ENCODE results near the gene CIITA. TPM values are rescaled to one million over a fixed set of nuclear protein-coding genes. Genes with fewer than 3 reads are reported as not detected.

CIITA gene
- total RNA-seq, 1 donor from 2014 or later = 0.04 TPM

GRCh38 chr16:10972819-10973464 lies 95.9 kb downstream of the CIITA start:
- H3K4me3 ChIP-seq (ENCODE audit: low read depth, low read length) = no peak overlapping the region
- DNase-seq (ENCODE audit: low read depth) = no peak
- peaks cover 3% of the 10 kb centered on the region for H3K36me3 ChIP-seq (ENCODE audit: control insufficient read depth, insufficient read depth, low read length)
- no peaks in the 10 kb centered on the region for H3K27me3 ChIP-seq (ENCODE audit: control insufficient read depth, insufficient read depth, low read length)
- TF ChIP-seq CTCF (IDR thresholded peaks at IDR 0.05; ENCODE audit: insufficient read depth, low read length, poor library complexity, severe bottlenecking) = no peak

- no peak for TF ChIP-seq CTCF (IDR thresholded peaks at IDR 0.05; ENCODE audit: insufficient read depth, low read length, poor library complexity, severe bottlenecking)
- Histone ChIP-seq H3K27me3 (ENCODE audit: control insufficient read depth, insufficient read depth, low read length) (no peaks in the 10 kb centered on the region), H3K4me3 (ENCODE audit: low read depth, low read length) (no peak overlapping the region), H3K36me3 (ENCODE audit: control insufficient read depth, insufficient read depth, low read length) (peaks cover 1% of the 10 kb centered on the region)
- DNase-seq (ENCODE audit: low read depth) = no peak
These were observed 99.6 kb downstream of the CIITA start for GRCh38 chr16:10976634-10977033.

- no peak for TF ChIP-seq CTCF (IDR thresholded peaks at IDR 0.05; ENCODE audit: insufficient read depth, low read length, poor library complexity, severe bottlenecking)
- DNase-seq (ENCODE audit: low read depth) = no peak
- H3K27me3 ChIP-seq (ENCODE audit: control insufficient read depth, insufficient read depth, low read length) = no peaks in the 10 kb centered on the region
- H3K4me3 ChIP-seq (ENCODE audit: low read depth, low read length) = no peak overlapping the region
- H3K36me3 ChIP-seq (ENCODE audit: control insufficient read depth, insufficient read depth, low read length) = peaks cover 1% of the 10 kb centered on the region
These were observed 101.1 kb downstream of the CIITA start for GRCh38 chr16:10978124-10978523.

- no peak for DNase-seq (ENCODE audit: low read depth)
- H3K36me3 ChIP-seq (ENCODE audit: control insufficient read depth, insufficient read depth, low read length) = peaks cover 1% of the 10 kb centered on the region
- no peaks in the 10 kb centered on the region for H3K27me3 ChIP-seq (ENCODE audit: control insufficient read depth, insufficient read depth, low read length)
- H3K4me3 ChIP-seq (ENCODE audit: low read depth, low read length) = no peak overlapping the region
- TF ChIP-seq CTCF (IDR thresholded peaks at IDR 0.05; ENCODE audit: insufficient read depth, low read length, poor library complexity, severe bottlenecking) = no peak
These were observed 102.0 kb downstream of the CIITA start for GRCh38 chr16:10978871-10979446.

- Histone ChIP-seq H3K4me3 (ENCODE audit: low read depth, low read length) (no peak overlapping the region), H3K36me3 (ENCODE audit: control insufficient read depth, insufficient read depth, low read length) (peaks cover 1% of the 10 kb centered on the region), H3K27me3 (ENCODE audit: control insufficient read depth, insufficient read depth, low read length) (no peaks in the 10 kb centered on the region)
- no peak for DNase-seq (ENCODE audit: low read depth)
- TF ChIP-seq CTCF (IDR thresholded peaks at IDR 0.05; ENCODE audit: insufficient read depth, low read length, poor library complexity, severe bottlenecking) = no peak
These were observed 103.0 kb downstream of the CIITA start for GRCh38 chr16:10979717-10980601.

All from kidney epithelial cell (primary cell).